GM12875 (cell line): ENCODE data around the gene SPRING1.

Experiments
- H3K4me3 ChIP-seq: one replicate; pipeline ENCODE4 v1.5.1; 2011; ENCODE audit warnings: low read depth, low read length, control low read depth
- TF ChIP-seq, protein P1 (sequence below): IDR thresholded peaks from 2 replicates; pipeline ENCODE4 v1.5.1; 2011; ENCODE audit warnings: low read depth, mild to moderate bottlenecking, control low read depth, inconsistent platforms, low read length, moderate library complexity, borderline replicate concordance; ENCODE audit not compliant: insufficient read depth

The SPRING1 gene

DNA sequence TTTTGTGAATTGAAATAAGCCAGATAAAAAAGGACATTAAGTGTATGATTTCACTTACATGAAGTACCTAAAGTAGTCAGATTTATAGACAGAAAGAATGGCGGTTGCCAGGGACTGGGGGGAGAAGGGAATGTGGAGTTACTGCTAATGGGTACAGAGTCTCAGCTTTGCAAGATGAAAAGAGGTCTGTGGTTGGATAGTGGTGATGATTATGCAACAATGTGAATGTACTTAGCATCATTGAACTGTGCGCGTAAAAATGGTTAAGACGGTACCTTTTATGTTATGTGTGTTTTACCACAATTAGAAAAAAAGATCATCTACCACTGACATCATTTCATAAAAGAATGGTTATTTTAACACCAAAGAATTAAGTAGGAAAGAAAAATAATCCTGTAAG lies 36.2 kb upstream of the SPRING1 start:
- no peak overlapping the region for H3K4me3 ChIP-seq
- TF ChIP-seq, protein P1, sequence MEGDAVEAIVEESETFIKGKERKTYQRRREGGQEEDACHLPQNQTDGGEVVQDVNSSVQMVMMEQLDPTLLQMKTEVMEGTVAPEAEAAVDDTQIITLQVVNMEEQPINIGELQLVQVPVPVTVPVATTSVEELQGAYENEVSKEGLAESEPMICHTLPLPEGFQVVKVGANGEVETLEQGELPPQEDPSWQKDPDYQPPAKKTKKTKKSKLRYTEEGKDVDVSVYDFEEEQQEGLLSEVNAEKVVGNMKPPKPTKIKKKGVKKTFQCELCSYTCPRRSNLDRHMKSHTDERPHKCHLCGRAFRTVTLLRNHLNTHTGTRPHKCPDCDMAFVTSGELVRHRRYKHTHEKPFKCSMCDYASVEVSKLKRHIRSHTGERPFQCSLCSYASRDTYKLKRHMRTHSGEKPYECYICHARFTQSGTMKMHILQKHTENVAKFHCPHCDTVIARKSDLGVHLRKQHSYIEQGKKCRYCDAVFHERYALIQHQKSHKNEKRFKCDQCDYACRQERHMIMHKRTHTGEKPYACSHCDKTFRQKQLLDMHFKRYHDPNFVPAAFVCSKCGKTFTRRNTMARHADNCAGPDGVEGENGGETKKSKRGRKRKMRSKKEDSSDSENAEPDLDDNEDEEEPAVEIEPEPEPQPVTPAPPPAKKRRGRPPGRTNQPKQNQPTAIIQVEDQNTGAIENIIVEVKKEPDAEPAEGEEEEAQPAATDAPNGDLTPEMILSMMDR, result no peak

DNA sequence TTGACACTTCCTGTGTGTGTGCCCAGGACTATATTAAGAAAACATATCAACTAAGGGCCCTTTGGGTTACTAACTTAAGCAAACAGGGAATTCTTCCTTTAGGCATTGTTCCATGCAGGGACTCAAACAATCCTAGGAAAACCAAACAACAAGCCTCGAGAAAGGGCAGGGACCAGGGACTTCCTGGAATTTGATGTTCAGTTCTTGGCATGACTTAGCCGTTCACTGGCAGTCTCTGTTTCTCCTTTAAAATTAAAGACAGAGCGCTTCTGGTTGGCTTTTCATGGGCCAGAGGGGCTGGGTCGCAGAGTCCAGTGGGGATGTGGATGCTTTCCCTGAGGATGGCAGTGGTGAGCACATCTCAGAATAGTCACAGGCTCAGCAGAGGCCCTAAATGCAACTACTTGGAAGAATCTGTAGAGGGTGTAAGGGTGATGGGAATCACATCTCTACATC lies 35.4 kb upstream of the SPRING1 start:
- TF ChIP-seq, protein P1, result no peak

DNA sequence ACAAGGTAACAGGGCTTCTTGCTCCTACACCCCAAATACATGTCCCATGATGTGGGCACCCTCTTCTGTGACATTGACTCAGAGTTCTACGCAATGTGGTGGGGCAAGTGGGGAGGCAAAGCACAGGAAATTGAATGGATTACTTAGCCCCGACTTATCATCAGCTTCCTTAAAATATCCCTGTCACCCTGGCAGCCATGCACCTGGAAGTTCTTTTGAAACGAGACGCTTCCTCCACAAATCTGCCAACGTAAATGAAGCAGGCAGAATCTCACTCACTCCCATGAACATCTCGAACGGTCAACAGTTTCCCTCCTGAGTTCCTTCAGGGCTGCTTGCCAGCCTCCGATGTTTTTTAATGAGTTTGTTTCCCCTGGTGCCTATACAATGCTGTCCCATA lies 33.8 kb upstream of the SPRING1 start:
- TF ChIP-seq, protein P1, result no peak
- no peak overlapping the region for H3K4me3 ChIP-seq

More for the DNA sequence above, 35.4 kb upstream of the SPRING1 start:
- H3K4me3 ChIP-seq, result no peak overlapping the region

DNA sequence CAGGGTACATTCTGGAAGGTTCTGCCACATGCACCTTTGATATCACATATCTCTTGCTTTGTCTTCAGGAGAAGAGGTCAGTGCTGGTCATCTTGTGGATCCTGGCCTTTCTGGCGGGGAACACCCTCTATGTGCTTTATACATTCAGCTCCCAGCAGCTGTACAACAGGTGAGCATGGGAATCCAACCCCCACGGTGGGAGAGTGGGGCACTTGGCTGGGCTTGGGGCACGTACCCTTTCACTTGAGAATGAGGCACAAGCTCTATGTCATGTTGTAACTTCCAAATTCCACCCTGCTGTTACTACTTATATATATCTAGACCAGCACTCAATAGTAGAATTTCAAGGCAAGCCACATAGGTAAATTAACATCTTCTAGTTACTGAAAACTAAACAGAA lies 28.9 kb upstream of the SPRING1 start:
- no peak overlapping the region for H3K4me3 ChIP-seq
- TF ChIP-seq, protein P1, result no peak

DNA sequence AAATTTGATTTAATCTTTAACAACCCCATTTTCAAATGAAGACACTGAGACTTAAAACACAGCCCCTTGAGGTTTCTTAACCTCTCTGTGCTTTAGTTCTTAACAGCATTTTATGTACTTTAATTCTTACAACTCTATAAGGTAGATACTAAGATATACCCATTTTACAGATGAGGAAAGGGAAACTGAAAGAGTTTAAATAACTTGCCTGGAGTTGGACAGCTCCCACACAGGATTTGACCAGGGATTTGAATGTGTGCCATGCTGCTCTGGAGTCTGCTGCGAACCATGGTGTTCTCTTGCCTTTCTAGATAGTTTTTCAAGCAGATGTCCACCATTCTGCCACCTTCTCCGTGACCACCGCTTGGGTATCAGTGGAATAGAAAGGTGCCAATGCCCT lies 28.4 kb upstream of the SPRING1 start:
- TF ChIP-seq, protein P1, result no peak
- no peak overlapping the region for H3K4me3 ChIP-seq

DNA sequence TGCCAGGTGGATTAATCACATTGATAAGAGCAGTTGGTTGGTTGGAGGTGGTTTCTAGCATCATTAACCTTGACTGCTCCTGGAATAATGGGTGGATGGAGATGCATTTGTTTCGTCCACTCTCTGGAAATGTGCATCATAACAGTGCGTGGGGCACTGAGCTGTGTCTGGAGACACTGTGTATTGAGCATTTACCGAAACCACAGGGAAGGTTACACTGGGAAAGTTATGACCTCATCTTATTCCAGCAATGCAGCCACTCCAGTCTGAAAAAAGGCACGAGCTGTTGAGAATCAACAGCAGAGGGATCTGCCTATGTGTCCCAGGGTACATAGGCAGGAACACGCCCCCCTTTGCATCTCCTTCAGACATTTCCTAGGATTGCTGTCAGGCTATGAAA lies 27.4 kb upstream of the SPRING1 start:
- TF ChIP-seq, protein P1, result no peak

DNA sequence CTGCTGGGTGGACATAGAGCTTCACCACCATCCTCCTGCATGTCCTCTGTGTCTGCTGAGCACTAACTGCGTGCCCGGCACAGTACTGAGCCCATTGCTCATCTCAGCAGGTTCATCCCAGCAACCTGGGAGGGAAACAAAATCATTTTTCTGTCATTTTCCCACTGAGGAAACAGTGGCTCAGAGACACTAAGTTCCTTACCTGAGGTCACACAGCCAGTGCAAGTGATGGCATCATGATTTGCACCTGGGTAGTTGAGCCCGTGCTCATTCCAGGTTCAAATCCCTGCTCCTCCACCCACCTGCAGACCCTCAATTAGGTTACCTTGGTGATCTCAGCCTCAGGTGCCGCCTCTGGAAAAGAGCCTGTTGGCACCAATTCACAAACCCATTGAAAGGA lies 23.6 kb upstream of the SPRING1 start:
- no peak overlapping the region for H3K4me3 ChIP-seq
- TF ChIP-seq, protein P1, result no peak

More for the DNA sequence above, 27.4 kb upstream of the SPRING1 start:
- no peak overlapping the region for H3K4me3 ChIP-seq
